OCI-LY1 (cell line): ENCODE results near the gene EIF2S3.

ENCODE experiments used
- EZH2 ChIP-seq: fragments of 200-600 bp; sonication (generic), shearing (Covaris generic); IDR thresholded peaks from 2 replicates; pipeline ENCODE4 v1.8.0; 2017; ENCODE audit warnings: borderline replicate concordance, mixed run types, mild to moderate bottlenecking, antibody characterized with exemption, low read length, moderate library complexity, mixed read lengths
- TF ChIP-seq, protein P1 (sequence below): fragments of 200-600 bp; sonication (generic), shearing (Covaris generic); IDR thresholded peaks from 2 replicates; pipeline ENCODE4 v1.5.1; 2017; ENCODE audit warnings: mild to moderate bottlenecking, antibody characterized with exemption, low read length, moderate library complexity, mixed read lengths

DNA sequence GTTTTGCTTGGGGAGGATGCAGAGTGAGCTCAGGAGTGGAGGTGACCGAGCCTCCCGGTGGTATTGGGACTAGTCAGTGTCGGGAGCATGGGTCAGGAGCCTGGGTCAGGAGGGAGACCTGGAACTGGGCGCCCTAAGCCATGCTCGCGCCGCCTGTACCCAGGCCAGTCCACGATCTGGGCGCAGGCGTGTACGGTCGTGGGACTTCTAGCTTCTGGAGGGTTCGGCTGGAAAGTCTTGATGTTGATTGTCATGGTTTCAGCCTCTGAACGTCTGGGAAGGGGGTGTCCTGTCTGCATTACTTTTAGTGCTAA, 244 bp downstream of the EIF2S3 start:
- TF ChIP-seq, protein P1, sequence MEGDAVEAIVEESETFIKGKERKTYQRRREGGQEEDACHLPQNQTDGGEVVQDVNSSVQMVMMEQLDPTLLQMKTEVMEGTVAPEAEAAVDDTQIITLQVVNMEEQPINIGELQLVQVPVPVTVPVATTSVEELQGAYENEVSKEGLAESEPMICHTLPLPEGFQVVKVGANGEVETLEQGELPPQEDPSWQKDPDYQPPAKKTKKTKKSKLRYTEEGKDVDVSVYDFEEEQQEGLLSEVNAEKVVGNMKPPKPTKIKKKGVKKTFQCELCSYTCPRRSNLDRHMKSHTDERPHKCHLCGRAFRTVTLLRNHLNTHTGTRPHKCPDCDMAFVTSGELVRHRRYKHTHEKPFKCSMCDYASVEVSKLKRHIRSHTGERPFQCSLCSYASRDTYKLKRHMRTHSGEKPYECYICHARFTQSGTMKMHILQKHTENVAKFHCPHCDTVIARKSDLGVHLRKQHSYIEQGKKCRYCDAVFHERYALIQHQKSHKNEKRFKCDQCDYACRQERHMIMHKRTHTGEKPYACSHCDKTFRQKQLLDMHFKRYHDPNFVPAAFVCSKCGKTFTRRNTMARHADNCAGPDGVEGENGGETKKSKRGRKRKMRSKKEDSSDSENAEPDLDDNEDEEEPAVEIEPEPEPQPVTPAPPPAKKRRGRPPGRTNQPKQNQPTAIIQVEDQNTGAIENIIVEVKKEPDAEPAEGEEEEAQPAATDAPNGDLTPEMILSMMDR = no peak
- no peak for TF ChIP-seq EZH2
